Measurements from ENCODE around the gene PPARGC1A.
A peak's percentile ranks its signal among the peaks of the same experiment; 100 is the strongest.

PPARGC1A gene, protein sequence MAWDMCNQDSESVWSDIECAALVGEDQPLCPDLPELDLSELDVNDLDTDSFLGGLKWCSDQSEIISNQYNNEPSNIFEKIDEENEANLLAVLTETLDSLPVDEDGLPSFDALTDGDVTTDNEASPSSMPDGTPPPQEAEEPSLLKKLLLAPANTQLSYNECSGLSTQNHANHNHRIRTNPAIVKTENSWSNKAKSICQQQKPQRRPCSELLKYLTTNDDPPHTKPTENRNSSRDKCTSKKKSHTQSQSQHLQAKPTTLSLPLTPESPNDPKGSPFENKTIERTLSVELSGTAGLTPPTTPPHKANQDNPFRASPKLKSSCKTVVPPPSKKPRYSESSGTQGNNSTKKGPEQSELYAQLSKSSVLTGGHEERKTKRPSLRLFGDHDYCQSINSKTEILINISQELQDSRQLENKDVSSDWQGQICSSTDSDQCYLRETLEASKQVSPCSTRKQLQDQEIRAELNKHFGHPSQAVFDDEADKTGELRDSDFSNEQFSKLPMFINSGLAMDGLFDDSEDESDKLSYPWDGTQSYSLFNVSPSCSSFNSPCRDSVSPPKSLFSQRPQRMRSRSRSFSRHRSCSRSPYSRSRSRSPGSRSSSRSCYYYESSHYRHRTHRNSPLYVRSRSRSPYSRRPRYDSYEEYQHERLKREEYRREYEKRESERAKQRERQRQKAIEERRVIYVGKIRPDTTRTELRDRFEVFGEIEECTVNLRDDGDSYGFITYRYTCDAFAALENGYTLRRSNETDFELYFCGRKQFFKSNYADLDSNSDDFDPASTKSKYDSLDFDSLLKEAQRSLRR

DNA sequence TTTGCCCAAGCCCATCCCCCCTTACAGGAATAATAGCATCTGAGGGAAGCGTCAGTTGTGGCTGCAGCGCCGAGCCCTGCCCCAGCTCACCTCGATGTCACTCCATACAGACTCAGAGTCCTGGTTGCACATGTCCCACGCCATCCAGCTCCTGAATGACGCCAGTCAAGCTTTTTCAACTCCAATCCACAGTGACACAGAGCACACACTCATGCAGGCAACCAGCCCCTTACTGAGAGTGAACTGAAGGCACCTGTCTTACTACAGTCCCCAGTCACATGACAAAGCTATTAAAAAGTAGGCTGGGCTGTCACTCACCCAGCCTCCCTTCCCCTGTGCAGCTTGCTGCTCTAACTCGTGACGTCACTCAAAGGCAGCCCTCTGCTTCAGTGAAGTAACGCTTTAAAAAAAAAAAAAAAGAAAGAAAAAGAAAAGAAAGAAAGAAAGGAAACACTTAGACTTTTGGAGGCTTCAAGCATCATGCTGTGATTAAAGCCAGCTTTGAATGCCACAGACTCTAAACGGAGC lies at the start of gene PPARGC1A:
TSS of gene PPARGC1A (minus strand) at position 234 of the 528 bp plus-strand sequence. CDS start at position 144, 90 bp downstream.
- peak; percentile 84 to 85 for DNase-seq

DNA sequence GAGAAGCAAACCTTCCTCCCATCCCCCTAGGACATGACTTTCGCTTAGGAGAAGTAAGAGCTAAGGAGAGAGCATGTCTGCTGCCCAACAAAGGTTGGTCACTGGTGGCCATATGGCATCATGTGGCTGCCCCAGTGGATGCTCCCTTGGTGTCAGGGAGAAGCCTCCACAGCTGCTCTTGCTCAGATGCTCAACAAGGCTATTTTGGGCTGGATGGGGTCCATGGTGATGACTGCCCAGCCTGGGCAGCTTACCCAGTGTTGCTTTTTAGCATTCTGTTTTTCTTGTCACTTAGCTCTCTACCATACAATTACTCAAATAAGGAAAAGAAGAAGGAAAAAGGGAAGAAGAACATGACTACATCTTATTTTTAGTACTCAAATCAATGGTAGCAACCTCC lies 48.9 kb upstream of the PPARGC1A start:
- DNase-seq, result no peak

DNA sequence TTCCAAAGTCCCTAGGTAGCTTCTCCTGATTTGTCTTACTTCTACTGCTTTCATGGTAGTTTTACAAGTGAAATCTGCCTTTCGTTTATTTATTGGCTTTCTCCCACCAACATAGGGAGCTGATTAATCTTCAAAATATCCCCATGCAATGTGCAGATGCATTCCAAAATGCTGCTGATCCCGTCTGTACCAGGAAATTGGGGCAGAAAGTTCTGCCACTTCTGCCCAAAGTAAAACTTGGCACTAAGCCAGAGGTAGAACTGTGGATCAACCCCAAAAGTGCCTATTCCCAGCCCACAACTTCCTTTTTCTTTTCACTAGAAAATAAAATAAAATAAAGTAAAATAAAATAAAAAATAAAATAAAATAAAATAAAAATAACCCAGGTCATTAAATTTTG lies 47.3 kb upstream of the PPARGC1A start:
- DNase-seq, result no peak

DNA sequence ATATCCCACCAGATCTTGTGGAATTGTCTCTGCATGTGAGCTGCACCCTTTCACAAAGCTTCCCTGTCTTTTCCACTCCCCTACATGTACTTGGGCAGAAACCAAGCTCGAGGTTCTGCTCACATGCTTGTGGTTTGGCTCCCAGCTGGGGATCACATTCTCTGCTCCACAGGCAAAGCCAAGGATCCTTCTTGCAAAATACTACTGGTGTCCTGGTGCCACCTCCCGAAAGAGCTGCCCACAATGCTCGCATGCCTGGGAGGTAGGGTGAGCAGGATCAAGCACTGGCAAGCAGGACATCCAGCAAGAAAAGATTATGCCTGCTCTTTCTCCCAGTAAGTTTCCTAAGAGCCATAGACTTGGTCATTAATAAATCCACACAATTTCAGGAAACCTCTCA lies 45.1 kb upstream of the PPARGC1A start:
- no peak for DNase-seq

DNA sequence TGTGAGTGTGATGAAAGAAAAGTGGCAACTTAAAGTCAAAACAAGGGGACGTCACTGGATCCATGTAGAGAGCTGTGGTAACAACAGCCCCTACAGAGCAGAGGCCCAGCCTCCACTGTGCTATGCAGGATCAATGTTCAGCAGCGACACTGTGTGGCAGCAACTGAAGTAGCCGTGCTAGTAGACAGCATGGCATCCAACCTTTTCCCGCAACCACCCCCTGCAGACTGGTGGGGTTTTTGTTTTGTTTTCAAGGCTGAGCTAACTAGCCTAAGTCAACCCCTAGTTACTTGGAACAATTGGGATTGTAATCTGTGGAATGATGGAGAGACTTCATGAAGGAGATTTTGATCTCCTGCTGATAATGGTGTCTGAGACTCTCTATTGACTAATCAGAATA lies 44.4 kb upstream of the PPARGC1A start:
- no peak for DNase-seq

DNA sequence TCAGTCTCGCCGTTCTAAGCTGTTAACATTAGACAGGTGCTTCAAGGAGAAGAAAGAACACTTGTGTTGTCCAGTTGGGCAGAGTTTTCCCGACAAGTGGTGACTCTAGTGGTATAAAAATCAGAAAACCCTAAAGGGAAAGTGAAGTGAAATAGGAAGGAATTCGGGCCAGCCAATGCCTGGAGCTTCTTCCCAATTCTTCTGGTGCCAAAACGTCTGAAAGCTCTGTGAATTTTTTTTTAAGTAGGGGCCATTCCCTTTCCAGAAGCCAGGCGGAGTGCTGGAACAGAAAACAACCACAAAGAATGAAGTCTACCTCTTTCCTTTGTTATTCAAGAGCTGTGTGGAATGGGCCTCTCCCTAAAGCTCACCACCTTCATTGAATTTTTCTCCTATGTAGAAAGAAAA lies 43.1 kb upstream of the PPARGC1A start:
- no peak for DNase-seq

DNA sequence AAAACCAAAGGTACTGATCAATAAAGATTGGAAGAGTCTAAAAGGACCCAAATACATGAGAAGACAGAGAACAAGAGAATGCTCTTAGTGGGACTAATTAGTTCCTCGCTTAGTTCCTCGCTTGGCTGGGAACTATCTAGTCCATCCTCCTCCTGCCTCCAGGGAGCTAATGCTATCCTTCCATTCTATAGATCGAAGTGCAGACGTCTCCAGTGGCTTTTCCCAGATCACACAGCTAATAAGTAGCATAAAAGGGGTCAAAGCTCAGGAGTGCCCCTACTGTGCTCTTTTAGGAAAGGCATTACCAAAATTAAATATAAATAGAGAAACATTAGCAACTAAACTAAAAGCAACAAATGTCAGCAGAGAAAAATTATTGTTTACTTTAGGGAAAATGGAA lies 42.3 kb upstream of the PPARGC1A start:
- DNase-seq, result no peak

DNA sequence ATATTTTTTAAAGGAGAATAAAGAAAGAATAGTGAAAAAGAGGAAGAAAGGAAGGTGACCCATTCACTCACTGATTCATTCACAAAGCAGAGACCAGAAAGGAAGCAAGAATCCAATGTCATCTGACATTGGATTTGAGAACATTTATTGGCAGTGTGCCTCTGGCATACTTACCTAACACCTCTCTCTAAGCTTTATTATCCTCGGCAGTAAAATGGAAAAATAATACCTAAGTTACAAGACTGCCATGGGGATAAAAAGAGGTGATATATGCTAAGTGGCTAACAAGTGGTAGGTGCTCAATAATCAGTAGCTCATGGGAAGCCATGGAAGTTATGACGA lies 41.6 kb upstream of the PPARGC1A start:
- no peak for DNase-seq

DNA sequence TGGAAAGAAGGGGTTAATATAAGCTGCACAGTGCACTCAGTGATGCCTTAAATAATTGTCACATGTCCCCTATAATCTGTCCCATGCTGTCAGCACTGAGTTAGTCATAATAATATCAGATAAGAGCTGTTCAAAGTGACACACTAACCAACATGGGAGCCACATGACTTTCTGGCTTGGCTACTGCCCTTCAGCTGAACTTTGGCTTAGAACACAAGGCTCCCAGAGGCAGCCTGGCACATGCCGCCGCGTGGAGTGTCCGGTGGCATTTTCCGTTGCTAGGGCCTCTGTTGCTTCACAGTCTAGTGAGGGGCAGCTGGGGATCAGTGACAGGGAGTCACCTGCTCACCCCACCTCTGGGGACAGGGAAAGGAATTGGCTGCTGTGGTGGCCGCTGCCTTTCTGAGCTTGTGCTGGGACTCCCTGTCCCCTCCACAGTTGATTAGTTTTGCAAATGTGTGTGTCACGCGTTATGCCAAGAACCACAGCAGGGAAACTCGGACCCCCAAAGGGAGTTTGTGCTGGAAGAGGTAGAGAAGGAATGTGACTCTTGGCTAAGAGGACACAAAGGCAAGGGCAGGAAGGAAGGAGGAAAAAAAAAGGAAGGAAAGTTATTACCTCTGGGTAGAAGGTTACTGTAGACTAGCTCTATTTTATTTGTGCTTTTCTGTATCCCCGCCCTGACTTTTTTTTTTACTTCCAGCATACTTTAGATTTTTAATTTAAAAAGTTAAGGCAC lies 41.1 kb upstream of the PPARGC1A start:
- no peak for DNase-seq

DNA sequence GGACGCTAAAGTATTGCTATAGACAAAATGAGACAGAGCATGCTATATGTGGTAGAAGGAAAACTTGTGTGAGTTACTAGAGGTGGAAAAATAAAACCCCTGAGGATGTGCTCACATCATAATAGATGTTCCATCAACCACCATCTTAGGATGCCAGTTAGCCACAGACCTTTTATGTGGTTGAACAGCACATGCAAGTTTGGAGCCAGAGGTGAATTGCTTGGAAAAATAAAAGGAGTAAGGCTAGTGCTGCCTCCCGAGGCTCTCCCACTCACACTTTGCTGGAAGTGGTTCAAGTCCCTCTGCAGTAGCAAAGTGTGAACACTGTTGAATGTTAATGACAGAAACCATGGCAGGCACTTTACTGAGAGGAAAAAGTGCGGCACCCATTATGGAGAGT lies 39.4 kb upstream of the PPARGC1A start:
- no peak for DNase-seq

DNA sequence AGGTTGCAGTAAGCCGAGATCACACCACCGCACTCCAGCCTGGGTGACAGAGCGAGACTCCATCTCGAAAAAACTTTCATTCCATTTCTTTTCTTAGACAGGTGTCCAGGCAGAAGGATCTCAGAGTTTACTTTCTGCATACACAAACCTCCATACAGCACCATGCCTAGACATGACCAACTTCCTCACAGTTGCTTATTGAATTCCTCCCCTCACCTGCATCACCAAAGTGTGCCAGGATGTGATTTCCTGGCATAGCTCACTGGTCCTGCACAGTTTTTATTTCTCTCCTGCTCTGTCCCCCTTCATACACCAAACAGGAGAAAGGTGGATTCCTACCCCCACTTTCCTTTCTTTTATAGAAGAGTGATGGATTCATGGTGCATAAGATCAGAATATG lies 34.7 kb upstream of the PPARGC1A start:
- DNase-seq, result no peak

DNA sequence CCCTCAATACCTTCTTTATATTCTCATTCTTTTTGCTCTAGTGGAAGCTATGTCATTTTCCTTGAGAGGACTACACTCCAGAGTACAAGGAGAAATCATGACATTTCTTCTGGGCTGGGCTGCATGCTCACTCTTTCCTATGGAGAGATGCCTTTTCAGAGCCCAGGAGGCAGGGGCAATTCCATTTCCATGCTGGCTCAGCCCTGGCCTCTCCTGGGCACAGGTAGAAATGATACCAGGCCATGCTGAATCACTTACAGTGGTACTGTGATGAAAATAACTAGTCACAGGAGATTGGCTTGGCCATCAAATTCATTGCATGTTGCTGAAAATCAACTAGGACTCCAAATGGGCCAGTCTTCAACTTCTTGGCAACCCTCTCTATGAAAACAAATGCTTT lies 34.0 kb upstream of the PPARGC1A start:
- DNase-seq, result no peak

DNA sequence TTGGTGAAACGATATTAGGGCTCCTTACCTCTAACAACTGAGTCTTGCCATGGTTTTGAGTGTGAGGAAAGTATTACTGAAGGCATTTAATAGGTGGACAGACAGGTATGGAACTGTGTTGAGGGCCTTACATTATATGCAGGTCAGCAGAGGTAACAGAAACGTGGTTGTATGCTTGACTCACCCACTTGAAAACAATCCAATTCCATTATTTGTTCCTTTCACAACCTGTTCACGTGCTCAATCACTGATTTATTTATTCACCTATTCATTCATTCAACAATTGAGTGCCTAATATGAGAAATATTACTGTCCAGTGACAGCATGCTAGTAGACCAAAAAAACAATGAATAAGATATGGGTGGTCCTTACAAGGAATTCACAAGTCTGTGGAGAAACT lies 33.3 kb upstream of the PPARGC1A start:
- DNase-seq, result no peak

DNA sequence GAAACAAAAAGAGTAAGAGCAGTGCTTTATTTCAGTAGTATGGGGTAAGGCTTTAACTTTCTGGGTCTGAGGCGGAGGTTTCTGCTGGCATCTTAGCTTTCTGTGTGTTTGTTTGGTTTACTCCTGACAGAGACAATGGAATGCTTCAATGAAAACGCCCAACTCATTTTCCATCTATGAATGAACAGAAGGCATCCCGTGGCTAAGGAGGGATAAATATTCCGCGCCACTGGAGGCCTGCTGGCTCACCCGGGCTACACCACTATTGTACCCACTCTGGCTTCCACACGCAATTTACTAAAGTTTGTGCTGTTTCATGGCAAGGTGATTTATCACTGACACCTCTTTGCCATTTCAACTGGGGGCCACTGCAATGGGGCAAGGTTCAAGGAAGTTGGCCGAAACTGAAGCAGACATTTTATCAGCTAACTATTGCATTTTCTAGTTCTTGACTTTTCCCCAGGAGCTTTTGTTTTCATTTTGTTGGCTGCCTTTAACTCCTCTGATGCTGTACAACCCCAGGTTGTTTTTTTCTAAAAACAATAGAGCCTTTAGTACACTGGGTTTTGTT lies 32.8 kb upstream of the PPARGC1A start:
- no peak for DNase-seq

DNA sequence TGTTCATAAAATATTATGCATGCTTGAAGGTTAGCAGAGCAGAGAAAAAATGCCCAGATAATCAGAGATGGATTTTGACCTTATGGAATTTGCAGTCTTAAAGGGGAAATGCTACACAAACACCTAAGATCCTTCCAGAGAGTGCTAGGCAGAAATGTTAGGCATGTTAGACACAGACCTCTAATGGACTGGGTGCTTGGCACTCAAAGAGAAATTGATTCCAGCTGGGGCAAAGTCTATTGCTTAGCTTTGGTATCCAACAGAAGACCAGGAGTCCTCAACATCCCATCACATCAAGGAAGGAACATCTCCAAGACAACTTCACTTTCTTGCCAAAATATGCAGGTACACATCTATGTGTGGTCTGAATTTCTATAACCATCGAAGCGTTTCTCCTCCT lies 32.2 kb upstream of the PPARGC1A start:
- no peak for DNase-seq

DNA sequence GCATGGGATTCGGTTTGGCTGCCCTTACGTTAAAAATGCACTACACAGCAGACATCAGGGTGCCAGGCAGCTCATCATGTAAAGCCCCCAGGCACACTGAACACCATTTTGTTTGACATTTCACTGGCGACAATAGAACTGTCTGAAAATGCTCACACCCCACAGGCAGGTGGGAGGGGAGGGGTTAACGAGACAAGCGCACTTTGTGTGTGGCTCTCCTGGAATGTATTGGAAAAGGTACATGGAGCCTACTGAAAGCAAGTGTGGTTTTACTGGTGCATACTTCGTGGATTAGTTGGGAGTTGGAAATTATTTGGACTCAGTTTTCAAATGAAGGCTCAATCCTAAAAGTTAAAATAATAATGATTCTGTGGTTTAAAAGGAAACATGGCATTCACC lies 31.6 kb upstream of the PPARGC1A start:
- DNase-seq, result no peak

DNA sequence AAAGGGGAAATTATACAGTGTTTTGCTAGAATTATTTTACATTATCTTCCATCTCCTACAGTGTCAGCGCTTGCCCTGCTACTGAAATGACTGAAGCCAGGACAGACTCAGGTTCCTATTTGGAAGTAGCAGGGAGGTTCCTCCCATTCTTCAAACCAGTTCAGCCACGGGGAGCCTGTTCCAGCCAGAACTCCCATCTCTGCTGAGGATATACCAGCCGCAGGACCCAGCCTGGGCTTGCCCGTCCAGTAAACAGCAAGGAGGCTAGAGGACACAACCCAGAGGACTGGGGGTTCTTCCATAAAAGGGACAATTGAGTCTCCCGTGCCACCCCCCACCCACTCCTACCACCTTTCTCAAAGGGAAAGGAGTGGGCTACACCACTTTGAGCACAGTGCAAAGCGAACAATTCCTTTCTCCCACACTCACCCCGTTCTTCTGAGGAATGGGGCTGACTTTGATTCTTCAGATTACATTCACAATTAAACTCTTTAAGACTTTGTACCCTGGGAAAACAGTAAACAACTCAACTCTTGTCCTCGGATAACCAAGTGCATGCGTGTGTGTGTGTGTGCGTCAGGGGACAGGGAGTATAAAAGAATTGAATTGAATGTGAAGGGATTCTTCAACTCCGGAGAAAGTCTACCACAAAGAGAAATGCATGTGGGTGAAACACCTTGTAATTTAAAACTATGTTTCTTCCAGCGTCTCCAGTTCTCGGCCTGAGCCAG lies 31.0 kb upstream of the PPARGC1A start:
- no peak for DNase-seq

DNA sequence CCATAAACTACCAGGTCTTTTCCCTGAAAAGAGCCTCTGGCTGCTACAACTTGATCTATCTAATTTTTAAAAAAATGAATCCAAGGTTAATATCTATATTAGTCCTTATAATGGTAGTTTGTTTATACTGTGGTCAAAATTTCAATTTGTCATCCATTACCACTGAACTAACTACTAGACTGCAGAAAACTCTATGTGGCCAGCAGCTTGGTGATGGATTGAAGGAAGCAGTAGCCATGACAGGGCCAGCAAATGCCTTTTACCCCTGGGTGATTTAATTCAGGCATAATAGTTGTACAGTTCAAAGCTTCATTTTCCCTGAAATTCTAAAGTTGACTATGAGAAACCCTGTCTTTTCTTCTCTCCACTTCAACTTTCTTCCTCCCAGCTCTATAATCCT lies 30.4 kb upstream of the PPARGC1A start:
- no peak for DNase-seq

DNA sequence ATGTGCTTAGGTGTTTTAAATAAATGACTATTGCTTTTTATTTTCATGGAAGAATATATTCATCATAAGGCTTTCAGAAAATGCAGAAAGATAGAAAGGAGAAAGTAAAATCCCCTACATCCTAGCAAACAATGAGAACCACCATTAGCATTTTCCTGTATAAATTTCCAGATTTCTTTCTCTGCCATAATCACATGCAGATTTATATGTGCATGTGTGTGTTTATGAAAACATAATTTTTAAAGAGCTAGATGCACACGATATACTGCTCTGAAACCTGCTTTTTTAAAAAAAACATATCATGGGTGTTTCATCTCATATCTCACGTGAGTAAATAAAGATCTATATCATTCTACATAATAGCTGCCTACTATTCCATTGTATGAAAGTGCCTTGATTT lies 26.4 kb upstream of the PPARGC1A start:
- no peak for DNase-seq

DNA sequence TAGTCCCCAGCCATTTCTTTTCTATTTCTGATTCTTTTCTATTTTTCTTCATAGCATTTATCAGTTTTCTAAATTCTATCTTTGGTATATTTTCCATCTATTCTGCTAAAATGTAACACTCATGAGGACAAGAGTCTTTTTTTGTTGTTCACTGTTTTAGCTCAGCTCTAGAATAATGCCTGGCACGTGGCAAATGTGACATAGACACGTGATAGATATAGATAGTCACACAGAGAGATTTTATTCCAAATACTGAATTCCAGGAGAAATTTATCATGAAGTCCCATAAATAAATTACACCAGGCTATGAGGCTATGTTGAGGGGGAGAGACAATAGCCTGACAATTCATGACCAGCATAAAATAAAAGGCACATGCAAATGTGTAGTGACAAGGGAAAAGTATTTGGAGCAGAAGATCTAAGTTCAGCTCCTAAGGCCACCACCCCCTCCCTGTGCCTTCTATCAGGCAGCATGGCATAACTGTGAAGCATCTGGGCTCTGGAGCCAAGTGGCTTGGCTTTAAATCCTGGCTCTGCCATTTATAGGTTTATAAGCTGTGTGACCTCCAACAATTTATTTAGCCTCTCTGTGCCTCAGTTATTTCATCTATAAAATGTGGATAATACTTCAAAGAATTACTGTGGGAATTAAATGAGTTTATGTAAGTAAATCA lies 25.7 kb upstream of the PPARGC1A start:
- DNase-seq, result no peak

DNA sequence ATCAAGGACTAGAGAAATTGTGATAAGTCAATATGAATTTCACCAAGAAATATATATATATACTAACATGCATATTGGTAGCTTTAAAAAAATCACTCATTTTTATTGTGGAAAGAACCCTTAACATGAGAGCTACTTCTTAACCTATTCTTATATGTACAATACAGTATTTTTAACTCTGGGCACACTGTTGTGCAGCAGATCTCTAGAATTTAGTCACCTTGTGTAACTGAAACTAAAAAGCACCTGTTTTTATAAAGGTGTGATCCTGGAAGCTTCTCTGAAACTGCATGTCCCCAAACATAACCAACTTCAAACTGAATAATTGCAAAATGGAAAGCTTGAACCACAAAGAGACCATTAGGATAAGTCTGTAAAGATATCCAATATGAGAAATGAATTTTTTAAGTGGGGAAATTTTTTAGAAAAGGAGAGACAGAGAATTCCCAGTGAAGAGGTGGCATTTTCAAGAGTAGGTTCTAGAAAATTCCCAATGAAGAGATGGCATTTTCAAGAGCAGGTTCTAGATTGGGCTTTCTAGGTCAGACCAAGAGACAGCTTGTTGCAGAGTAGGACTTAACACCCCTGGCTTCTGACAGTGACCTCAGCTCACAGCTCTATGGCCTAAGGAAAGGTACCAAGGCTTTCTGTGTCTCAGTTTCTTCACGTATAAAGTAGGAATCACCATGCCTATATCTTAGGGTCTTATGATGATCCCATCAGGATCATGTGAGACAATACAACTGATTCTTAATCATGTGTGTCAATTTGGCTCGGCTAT lies 22.0 kb upstream of the PPARGC1A start:
- no peak for DNase-seq
